Measurements from ENCODE around the gene TMEM184A.

TMEM184A gene

GRCh38 chr7:1598961-1599639 is 43.1 kb upstream of the TMEM184A start:
- no peak for TF ChIP-seq CTCF (conservative IDR thresholded peaks at IDR 0.05; ENCODE audit: low read length)
- no peak for DNase-seq (ENCODE audit: low read depth)
- H3K4me3 ChIP-seq (ENCODE audit: low read length): no peak overlapping the region

DNA sequence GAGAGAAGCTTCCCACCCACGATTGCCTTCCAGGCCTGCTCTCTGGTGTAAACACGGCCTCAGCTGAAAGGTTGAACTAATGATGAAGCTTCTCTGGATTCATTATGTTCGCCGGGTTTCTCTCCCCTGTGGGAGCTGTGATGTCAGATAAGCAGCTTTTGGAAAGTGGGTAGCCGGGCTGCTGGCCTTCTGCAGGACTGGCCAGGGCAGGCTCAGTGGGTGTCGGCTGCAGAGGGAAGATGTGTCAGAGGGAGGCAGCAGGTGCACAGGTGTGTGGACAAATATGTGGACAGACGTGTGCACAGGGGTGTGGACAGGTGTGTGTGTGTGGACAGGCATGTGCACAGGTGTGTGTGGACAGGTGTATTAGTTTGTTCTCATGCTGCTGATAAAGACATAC is 42.3 kb upstream of the TMEM184A start:
- no peak for TF ChIP-seq CTCF (conservative IDR thresholded peaks at IDR 0.05; ENCODE audit: low read length)
- no peak overlapping the region for H3K4me3 ChIP-seq (ENCODE audit: low read length)
- DNase-seq (ENCODE audit: low read depth): no peak

GRCh38 chr7:1597791-1598190 is 41.8 kb upstream of the TMEM184A start:
- TF ChIP-seq CTCF (conservative IDR thresholded peaks at IDR 0.05; ENCODE audit: low read length): no peak
- H3K4me3 ChIP-seq (ENCODE audit: low read length): no peak overlapping the region
- no peak for DNase-seq (ENCODE audit: low read depth)

DNA sequence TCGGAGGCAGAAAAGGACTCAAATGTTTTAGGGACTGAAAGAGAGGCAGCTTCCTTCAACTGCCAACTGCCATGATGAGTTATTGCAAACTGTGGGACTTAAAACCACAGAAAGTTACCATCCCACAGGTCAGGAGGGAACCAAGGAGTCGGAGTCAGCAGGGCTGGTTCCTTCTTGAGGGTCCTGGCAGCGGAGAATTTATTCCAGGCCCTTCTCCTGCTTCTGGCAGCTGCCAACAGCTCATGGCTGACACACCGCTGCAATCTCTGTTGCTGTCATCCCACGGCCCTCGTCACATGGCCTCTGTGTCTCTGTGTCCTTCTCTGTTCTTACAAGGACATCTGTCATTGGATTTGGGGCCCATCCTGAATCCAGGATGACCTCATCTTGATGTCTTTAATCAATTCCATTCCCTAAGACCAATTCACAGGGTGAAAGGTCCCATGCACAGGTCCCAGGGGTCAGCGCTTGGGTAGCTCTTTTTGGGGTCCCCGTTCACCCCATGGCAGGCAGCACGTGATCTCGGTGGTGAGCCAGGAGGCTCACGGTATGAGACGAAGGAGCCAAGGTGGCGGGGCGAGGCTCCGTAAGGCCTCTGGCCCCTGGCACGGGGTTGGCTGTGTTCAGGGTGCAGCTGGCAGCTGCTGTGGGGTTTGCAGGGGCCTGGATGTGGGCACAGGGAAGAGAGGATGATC is 41.2 kb upstream of the TMEM184A start:
- no peak for DNase-seq (ENCODE audit: low read depth)
- no peak overlapping the region for H3K4me3 ChIP-seq (ENCODE audit: low read length)
- TF ChIP-seq CTCF (conservative IDR thresholded peaks at IDR 0.05; ENCODE audit: low read length): no peak

GRCh38 chr7:1596181-1597043 is 40.4 kb upstream of the TMEM184A start:
- no peak overlapping the region for H3K4me3 ChIP-seq (ENCODE audit: low read length)
- TF ChIP-seq CTCF (conservative IDR thresholded peaks at IDR 0.05; ENCODE audit: low read length): no peak
- no peak for DNase-seq (ENCODE audit: low read depth)

GRCh38 chr7:1595636-1596035 is 39.6 kb upstream of the TMEM184A start:
- DNase-seq (ENCODE audit: low read depth): no peak
- TF ChIP-seq CTCF (conservative IDR thresholded peaks at IDR 0.05; ENCODE audit: low read length): no peak
- H3K4me3 ChIP-seq (ENCODE audit: low read length): no peak overlapping the region

All from AG10803 (cell line).